Measurements from ENCODE around the gene PAK4. TPM values are rescaled to one million over a fixed set of nuclear protein-coding genes. Genes with fewer than 3 reads are reported as not detected.

PAK4 gene
- total and polyA plus RNA-seq, 2 of the 13 experiments (the other 11 are each of a cell fraction or from before 2014, with no cell fraction given): 9.5 to 17.8 TPM

DNA sequence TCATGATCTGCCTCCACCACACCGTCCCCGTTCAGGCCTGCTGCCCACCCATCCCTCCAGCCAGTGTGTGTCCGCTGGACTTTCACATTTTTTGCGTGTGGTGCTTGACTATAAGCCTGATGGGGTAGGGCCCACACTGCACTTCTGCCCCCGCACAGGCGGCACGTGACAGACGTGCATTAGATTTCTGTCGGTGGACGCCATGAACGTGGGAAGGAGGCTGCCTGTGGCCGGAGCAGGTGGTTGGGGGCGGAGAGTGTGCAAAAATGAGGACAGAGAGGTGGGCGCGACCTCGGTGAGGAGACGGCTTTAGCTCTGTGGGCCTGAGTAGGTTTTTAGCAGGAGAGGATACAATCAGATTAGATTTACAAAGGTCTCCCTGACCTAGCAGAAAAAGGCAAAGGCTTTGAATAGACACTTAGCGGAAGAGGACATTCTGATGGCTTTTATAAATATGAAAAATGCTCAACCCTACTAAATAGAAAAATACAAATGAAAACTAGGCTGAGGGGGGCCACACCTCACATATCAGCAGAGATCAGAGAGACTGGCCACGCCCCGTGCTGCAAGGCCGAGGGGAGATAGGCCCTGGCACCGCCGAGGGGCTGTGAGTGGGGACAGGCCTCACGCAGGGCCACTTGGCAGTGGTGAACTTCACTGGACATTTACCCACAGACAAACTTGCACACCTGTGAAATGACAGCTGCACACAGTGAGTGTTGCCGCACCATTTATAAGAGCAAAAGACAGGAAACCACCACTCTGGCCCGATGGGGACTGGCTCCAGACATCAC lies 25.4 kb downstream of the PAK4 start:
- DNase-seq (ENCODE audit: low spot score) (no peak), FAIRE-seq (no peak), ATAC-seq (no peak)
- no TSS peak for BruUV-seq (replicated peaks)
- intact Hi-C loops (cut with micrococcal nuclease; ENCODE audit: unreplicated experiment) (no loop called here), in situ Hi-C loops (cut with HindIII; ENCODE audit: extremely low pct_ligation_motif_present, low pct_unique_long_range_greater_than_20kb) (no loop called here)
- peak; percentile 32 for TF ChIP-seq RBM22 (optimal IDR thresholded peaks at IDR 0.05; ENCODE audit: low read length)
- TF ChIP-seq, protein P1, sequence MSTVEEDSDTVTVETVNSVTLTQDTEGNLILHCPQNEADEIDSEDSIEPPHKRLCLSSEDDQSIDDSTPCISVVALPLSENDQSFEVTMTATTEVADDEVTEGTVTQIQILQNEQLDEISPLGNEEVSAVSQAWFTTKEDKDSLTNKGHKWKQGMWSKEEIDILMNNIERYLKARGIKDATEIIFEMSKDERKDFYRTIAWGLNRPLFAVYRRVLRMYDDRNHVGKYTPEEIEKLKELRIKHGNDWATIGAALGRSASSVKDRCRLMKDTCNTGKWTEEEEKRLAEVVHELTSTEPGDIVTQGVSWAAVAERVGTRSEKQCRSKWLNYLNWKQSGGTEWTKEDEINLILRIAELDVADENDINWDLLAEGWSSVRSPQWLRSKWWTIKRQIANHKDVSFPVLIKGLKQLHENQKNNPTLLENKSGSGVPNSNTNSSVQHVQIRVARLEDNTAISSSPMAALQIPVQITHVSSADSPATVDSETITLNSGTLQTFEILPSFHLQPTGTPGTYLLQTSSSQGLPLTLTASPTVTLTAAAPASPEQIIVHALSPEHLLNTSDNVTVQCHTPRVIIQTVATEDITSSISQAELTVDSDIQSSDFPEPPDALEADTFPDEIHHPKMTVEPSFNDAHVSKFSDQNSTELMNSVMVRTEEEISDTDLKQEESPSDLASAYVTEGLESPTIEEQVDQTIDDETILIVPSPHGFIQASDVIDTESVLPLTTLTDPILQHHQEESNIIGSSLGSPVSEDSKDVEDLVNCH (CRISPR knock-in tag; IDR thresholded peaks at IDR 0.05): no peak
- 0 out of 2 replicates have a peak, but pooled peaks have one; percentile 15 for TF ChIP-seq ZNF687 (CRISPR knock-in tag; IDR thresholded peaks at IDR 0.05)
- no peak for TF ChIP-seq RORA (CRISPR knock-in tag; IDR thresholded peaks at IDR 0.05)
- peak; percentile 55 for TF ChIP-seq AGO2 (optimal IDR thresholded peaks at IDR 0.05; ENCODE audit: low read depth, low read length)
- no peak for TF ChIP-seq ISX (CRISPR knock-in tag; conservative IDR thresholded peaks at IDR 0.05)
- TF ChIP-seq, protein P2, sequence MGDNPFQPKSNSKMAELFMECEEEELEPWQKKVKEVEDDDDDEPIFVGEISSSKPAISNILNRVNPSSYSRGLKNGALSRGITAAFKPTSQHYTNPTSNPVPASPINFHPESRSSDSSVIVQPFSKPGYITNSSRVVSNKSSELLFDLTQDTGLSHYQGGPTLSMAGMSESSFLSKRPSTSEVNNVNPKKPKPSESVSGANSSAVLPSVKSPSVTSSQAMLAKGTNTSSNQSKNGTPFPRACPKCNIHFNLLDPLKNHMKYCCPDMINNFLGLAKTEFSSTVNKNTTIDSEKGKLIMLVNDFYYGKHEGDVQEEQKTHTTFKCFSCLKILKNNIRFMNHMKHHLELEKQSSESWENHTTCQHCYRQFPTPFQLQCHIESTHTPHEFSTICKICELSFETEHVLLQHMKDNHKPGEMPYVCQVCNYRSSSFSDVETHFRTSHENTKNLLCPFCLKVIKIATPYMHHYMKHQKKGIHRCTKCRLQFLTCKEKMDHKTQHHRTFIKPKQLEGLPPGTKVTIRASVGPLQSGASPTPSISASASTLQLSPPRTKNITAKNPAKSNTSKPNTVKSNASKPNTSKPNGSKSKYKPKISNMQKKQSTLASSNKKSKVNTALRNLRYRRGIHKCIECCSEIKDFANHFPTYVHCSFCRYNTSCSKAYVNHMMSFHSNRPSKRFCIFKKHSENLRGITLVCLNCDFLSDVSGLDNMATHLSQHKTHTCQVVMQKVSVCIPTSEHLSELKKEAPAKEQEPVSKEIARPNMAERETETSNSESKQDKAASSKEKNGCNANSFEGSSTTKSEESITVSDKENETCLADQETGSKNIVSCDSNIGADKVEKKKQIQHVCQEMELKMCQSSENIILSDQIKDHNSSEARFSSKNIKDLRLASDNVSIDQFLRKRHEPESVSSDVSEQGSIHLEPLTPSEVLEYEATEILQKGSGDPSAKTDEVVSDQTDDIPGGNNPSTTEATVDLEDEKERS (CRISPR knock-in tag; IDR thresholded peaks at IDR 0.05): no peak
- no peak for TF ChIP-seq BRD4 (CRISPR knock-in tag; IDR thresholded peaks at IDR 0.05)
- no peak for TF ChIP-seq PREB (CRISPR knock-in tag; IDR thresholded peaks at IDR 0.05)
- H3K27ac ChIP-seq (ENCODE audit: extremely low read length, insufficient read depth, low read length): no peak overlapping the region
- 90% methylated on average over 25 of the region's 26 CpGs for WGBS (ENCODE audit: low lambda C conversion rate)
- peaks cover 8% of the 10 kb centered on the region for H4K20me1 ChIP-seq (ENCODE audit: insufficient read depth, low read length)
- H3K36me3 ChIP-seq (replicated peaks in 1 of 2; ENCODE audit: control insufficient read depth in 1 of 2, insufficient read depth in 2 of 2, low read length in 2 of 2): peaks cover 5 to 11% of the 10 kb centered on the region in 2 experiments; a peak in 4 of 5 replicates
- no peak overlapping the region for H3K9ac ChIP-seq (ENCODE audit: insufficient read depth, low read depth, low read length)
- no peak overlapping the region for H3K4me2 ChIP-seq (ENCODE audit: low read depth, low read length)
- H3K4me3 ChIP-seq (replicated peaks in 1 of 3; ENCODE audit: insufficient read depth in 1 of 3, low read depth in 2 of 3, low read length in 3 of 3): no peak overlapping the region
- H3K4me1 ChIP-seq (ENCODE audit: insufficient read depth, low read length): peaks cover 43% of the 10 kb centered on the region
- peaks cover 49% of the 10 kb centered on the region for H3K79me2 ChIP-seq (ENCODE audit: insufficient read depth, low read length)
- H3K9me3 ChIP-seq (ENCODE audit: low read length): no peaks in the 10 kb centered on the region
- no peak overlapping the region for H2AFZ ChIP-seq (ENCODE audit: low read length)
- H3K27me3 ChIP-seq (ENCODE audit: control insufficient read depth in 1 of 2, insufficient read depth in 2 of 2, low read length in 2 of 2): no peaks in the 10 kb centered on the region
- ChIA-PET POLR2A (no interaction called here), CTCF (ENCODE audit: low intra/inter-chr PET ratio, low total read pairs) (no interaction called here)

Measured in HepG2 (cell line).